HepG2 (cell line): ENCODE results near the gene PSKH1.

Experiments used
- CBX1 ChIP-seq: IDR thresholded peaks from one replicate; pipeline ENCODE4 v1.6.1; 2016; ENCODE audit warnings: antibody characterized with exemption, low read depth
- EP300 ChIP-seq, 3 experiments: sonication (generic) in 1 of 3; formaldehyde crosslinking in 1 of 3; IDR thresholded peaks; 2 replicates each; pipeline versions ENCODE4 v1.5.1 to v1.6.1; 2011 to 2020; ENCODE audit warnings: low read depth in 2 of 3, low read length in 2 of 3, borderline replicate concordance in 1 of 3, improper control_type of control experiment in 1 of 3, mild to moderate bottlenecking in 1 of 3, missing genetic modification reagents in 1 of 3, moderate library complexity in 1 of 3
- ETV6 ChIP-seq: sonication (generic); formaldehyde crosslinking; conservative IDR thresholded peaks from 2 replicates; pipeline ENCODE4 v1.4.0; 2020; ENCODE audit warnings: missing genetic modification reagents
- MYC ChIP-seq: sonication (generic); formaldehyde crosslinking; IDR thresholded peaks from 2 replicates; pipeline ENCODE4 v1.9.0; 2021; ENCODE audit warnings: missing genetic modification reagents, borderline replicate concordance
- RFX3 ChIP-seq: IDR thresholded peaks from 2 replicates; pipeline ENCODE4 v1.6.1; 2016; ENCODE audit warnings: missing biosample characterization, missing genetic modification reagents
- TGIF2 ChIP-seq: IDR thresholded peaks from 2 replicates; pipeline ENCODE4 v1.6.1; 2016; ENCODE audit warnings: control low read depth, missing compliant biosample characterization
- UBTF ChIP-seq: sonication (generic); formaldehyde crosslinking; IDR thresholded peaks from 2 replicates; pipeline ENCODE4 v1.4.0; 2020; ENCODE audit warnings: mild to moderate bottlenecking, missing genetic modification reagents
- ZFP36 ChIP-seq: fragments of 150-350 bp; IDR thresholded peaks from 2 replicates; pipeline ENCODE4 v1.6.1; 2018; ENCODE audit warnings: borderline replicate concordance, low read length, low read depth; ENCODE audit not compliant: partially characterized antibody
- ZNF292 ChIP-seq: sonication (generic); formaldehyde crosslinking; IDR thresholded peaks from 2 replicates; pipeline ENCODE4 v1.8.1; 2022; ENCODE audit warnings: mild to moderate bottlenecking, low read depth, missing genetic modification reagents, borderline replicate concordance

GRCh38 chr16:67883872-67884261 is 9.2 kb upstream of the PSKH1 start:
- TF ChIP-seq ZNF292 (no peak), EP300 (IDR thresholded peaks at IDR 0.05; ENCODE audit: low read depth in 2 of 2, low read length in 2 of 2) (no peak), EP300 (CRISPR knock-in tag; IDR thresholded peaks at IDR 0.05; ENCODE audit: borderline replicate concordance) (no peak), CBX1 (no peak), TGIF2 (no peak), ETV6 (CRISPR knock-in tag) (no peak), ZFP36 (no peak), RFX3 (CRISPR knock-in tag) (no peak), UBTF (no peak), MYC (CRISPR knock-in tag) (no peak)
